HG02623 (cell line): ENCODE results near the gene SLC8B1.

Experiments
- ATAC-seq: cut with Tn5 transposase; IDR thresholded peaks from one replicate; pipeline ENCODE4 v1.9.1; 2021; ENCODE audit warnings: moderate library complexity; ENCODE audit not compliant: unreplicated experiment

SLC8B1 gene

DNA sequence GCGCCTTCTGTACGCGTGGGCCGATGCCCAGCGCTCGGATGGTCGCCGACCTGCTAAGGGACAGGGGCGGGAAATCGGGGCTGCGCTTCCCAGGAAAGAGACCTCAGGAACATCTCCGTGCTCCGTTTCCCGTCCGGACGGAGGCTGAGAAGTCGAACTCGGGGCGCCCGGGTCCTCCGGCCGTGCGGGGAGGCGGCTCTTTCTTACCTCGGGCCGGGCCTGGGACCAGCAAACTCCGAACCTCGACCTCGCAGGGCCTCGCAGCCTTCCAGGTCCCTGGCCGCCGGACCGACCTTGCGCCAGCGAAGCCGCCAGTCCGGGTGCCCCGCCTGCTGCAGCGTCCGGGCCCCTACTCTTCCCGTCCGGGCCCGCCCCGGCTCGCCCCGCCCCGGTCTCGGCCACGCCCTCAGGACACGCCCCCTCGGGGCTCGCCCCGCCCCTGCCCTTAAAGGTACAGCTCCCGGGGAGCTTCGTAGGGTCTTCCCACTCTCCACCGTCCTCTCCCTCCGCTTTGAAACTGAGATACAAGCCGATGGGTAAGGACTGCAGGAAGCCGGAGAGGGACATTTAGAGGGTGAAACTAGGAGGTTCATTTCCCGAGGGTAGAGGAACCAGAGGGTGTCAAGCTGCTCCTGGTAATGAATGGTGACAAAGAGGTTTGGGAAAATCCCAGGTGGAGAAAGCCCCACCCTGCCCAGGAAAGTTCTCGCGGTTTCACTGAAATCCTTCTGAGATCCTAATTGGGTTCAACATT, at the start of gene SLC8B1:
SLC8B1 (minus strand) TSS at position 324 of the 754 bp plus-strand sequence. CDS start 2,231 bp downstream, outside the sequence.
- ATAC-seq, result peak; percentile 94

- ATAC-seq, result no peak
These were observed 47.3 kb upstream of the SLC8B1 start for GRCh38 chr12:113382206-113382605.

- no peak for ATAC-seq
These were observed 46.3 kb upstream of the SLC8B1 start for GRCh38 chr12:113381220-113381619.

DNA sequence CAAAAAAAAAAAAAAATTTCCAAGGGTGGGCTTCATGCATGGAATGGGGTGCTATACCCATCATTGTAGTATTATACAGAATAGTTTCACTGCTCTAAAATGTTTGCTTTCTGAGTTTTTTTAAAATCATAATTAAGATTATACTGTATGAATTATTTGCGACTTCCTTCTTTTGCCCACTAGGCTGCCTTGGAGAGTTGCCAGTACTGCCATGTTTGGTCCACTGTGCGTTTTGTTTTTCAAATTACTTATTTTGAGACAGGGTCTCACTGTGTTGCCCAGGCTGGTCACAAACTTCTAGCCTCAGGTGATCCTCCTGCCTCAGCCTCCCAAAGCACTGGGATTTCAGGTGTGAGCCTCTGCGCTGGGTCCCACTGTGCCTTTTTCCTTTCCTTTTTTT, 43.4 kb upstream of the SLC8B1 start:
- ATAC-seq, result no peak

DNA sequence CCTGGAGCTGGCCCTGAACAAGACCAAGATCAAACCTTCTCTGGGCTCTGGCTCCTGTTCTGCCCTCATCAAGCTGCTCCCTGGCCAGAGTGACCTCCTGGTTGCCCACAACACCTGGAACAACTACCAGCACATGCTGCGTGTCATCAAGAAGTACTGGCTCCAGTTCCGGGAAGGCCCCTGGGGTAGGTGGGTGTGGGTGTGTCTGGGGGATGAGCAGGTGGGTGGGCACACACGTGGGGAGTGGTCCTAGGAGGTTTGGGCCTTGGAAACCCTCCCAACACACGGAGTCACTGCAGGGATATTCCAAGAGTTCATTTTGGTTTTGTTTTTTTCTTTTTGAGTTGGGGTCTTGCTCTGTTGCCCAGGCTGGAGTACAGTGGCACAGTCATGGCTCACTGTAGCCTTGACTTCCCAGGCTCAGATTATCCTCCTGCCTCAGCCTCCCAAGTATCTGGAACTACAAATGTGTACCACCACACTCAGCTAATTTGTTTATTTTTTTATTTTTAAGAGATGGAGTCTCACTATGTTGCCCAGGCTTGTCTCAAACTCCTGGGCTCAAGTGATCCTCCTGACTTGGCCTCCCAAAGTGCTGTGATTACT, 40.0 kb upstream of the SLC8B1 start:
- ATAC-seq, result no peak

- ATAC-seq, result no peak
These were observed 39.1 kb upstream of the SLC8B1 start for GRCh38 chr12:113373969-113374368.

GRCh38 chr12:113373440-113373839, 38.5 kb upstream of the SLC8B1 start:
- no peak for ATAC-seq

DNA sequence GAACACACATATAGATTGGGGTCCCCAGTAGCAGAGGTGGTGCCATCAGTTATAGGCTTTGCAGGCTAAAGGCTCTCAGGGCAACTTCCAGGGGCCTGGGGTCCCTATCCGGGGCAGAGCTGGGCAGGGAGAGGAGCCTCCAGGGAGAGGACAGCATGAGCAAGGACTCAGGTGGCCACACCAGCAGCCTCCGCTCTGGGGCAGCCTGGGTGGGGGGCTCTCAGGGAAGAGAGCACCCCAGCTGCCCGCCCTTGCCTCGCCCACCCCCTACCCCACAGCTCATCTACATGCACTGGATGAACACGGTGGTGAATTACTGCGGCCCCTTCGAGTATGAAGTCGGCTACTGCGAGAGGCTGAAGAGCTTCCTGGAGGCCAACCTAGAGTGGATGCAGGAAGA, 37.5 kb upstream of the SLC8B1 start:
- ATAC-seq, result no peak

- no peak for ATAC-seq
These were observed 36.9 kb upstream of the SLC8B1 start for GRCh38 chr12:113371808-113372207.

DNA sequence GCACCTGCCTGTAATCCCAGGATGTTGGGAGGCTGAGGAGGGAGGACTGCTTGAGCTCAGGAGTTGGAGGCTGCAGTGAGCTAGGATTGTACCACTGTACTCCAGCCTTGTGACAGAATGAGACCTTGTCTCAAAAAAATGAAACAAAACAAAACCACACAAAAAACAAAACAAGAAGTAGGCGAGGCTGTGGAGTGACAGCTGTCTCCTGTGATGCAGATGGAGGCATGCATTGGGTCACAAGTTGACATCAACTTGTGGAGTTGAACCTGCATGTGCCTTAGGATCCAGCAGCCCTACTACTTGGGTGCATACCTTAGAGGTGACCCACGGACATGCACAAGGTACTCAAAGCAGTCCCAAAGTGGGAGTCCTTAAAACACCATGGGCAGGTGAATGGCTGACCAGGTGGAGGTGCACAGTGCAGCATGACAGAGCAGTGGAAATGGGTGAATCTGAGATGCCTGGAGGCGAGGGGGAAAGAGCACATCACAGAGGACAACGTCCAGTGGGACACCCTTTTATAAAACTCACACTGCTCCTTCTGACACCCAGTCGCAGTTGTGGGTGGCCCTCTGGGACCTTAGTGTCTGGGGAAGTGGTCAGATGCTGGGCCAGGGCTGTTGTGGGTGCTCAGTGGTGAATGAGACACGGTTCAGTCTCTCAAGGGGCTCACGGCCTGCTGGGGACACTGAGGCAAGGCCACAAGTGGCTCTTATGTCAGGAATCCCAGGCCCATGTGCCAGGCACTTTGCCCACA, 36.2 kb upstream of the SLC8B1 start:
- ATAC-seq, result no peak

GRCh38 chr12:113369391-113369985, 34.6 kb upstream of the SLC8B1 start:
- ATAC-seq, result no peak

DNA sequence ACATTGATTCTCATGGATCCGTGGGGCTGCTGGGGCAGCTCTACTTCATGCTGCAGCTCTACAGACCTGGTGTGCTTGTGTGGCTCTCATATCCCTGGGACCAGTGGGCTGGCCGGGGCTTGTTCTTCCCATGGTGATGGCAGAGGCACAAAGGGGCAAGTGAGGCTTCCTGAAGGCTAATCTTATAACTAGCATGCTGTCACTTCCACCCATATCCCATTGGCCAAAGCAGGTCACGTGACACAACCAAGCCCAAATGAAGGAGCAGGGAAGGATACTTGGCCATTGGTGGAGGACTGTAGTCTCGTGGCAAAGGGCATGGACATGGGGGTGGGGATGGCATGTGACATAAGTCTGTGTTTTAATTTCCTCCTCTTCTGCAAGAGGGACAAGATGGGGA, 33.4 kb upstream of the SLC8B1 start:
- ATAC-seq, result no peak

- no peak for ATAC-seq
These were observed 31.9 kb upstream of the SLC8B1 start for GRCh38 chr12:113366827-113367226.

GRCh38 chr12:113365639-113366395, 30.9 kb upstream of the SLC8B1 start:
- no peak for ATAC-seq

DNA sequence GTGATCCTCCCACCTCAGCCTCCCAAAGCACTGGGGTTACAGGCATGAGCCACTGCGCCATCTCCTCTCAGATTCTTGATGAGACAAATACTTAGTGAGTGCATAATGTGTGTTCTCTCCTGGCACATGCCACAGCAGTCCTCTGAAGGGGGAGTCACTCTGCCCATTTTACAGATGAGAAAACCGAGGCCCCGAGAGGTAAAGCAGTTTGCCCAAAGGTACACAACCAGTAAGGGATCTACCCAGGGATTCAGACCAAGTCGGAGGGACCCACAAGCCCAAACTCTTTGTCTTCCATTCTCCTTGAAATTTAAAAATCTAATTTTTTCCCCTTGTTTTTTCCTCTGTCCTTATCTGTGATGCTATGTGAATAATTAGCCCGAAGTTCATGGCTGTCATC, 29.8 kb upstream of the SLC8B1 start:
- ATAC-seq, result no peak

- ATAC-seq, result no peak
These were observed 26.9 kb upstream of the SLC8B1 start for GRCh38 chr12:113361574-113362370.

- no peak for ATAC-seq
These were observed 25.2 kb upstream of the SLC8B1 start for GRCh38 chr12:113359939-113360748.

GRCh38 chr12:113359133-113359938, 24.4 kb upstream of the SLC8B1 start:
- peak; percentile 5 for ATAC-seq
